HG02610 (cell line): ENCODE results near the gene OR4D6.

Source experiments
- ATAC-seq: cut with Tn5 transposase; IDR thresholded peaks from one replicate; pipeline ENCODE4 v1.9.1; 2021; ENCODE audit warnings: mild to moderate bottlenecking, moderate library complexity; ENCODE audit not compliant: unreplicated experiment

Gene OR4D6

GRCh38 chr11:59503276-59503675 is 46.5 kb downstream of the OR4D6 start, which contains the start of gene OR4D11:
TSS of gene OR4D11 (plus strand) at chr11:59503576. CDS start at chr11:59503576, 0 bp downstream.
- no peak for ATAC-seq
